Endothelial cell (in vitro differentiated cells): ENCODE results near the gene ZNF738. TPM values are rescaled to one million over a fixed set of nuclear protein-coding genes. Genes with fewer than 3 reads are reported as not detected.

Experiments used
- DNase-seq: peaks from one replicate; pipeline ENCODE4 v3.0.0; 2021; ENCODE audit warnings: low spot score
- H3K27ac Mint-ChIP-seq: one replicate; pipeline ENCODE4 v1.8.0; 2021; ENCODE audit warnings: mixed read lengths, inconsistent platforms; ENCODE audit not compliant: unreplicated experiment
- H3K27me3 Mint-ChIP-seq: one replicate; pipeline ENCODE4 v1.8.0; 2021; ENCODE audit warnings: mild to moderate bottlenecking, moderate library complexity, mixed read lengths, inconsistent platforms; ENCODE audit not compliant: unreplicated experiment
- H3K36me3 Mint-ChIP-seq: one replicate; pipeline ENCODE4 v1.8.0; 2021; ENCODE audit warnings: mild to moderate bottlenecking, low read depth, mixed read lengths, inconsistent platforms; ENCODE audit not compliant: unreplicated experiment
- H3K4me1 Mint-ChIP-seq: one replicate; pipeline ENCODE4 v1.8.0; 2021; ENCODE audit warnings: mild to moderate bottlenecking, mixed read lengths, inconsistent platforms; ENCODE audit not compliant: unreplicated experiment
- H3K4me3 Mint-ChIP-seq: one replicate; pipeline ENCODE4 v1.8.0; 2021; ENCODE audit warnings: mild to moderate bottlenecking, mixed read lengths, inconsistent platforms; ENCODE audit not compliant: unreplicated experiment
- H3K9me3 Mint-ChIP-seq: one replicate; pipeline ENCODE4 v1.8.0; 2021; ENCODE audit warnings: mixed read lengths, inconsistent platforms; ENCODE audit not compliant: unreplicated experiment
- CTCF ChIP-seq: fragments of 200-600 bp; sonication (generic); IDR thresholded peaks from one replicate; pipeline ENCODE4 v1.5.0; 2021; ENCODE audit warnings: antibody characterized with exemption; ENCODE audit not compliant: unreplicated experiment
- total RNA-seq: library from RNA; stranded (reverse); fragmentation: NEBNext Ultra II Directional; extraction: Animal tissue kit (Norgen Biotek cat#: 25700); gene quantifications from one replicate; pipeline ENCODE4 v1.2.1, GENCODE V29; 2021; ENCODE audit not compliant: unreplicated experiment

The ZNF738 gene
- total RNA-seq, 1 donor from 2014 or later: 24.0 TPM

GRCh38 chr19:21383980-21384582, 25.3 kb downstream of the ZNF738 start:
- H3K4me3 Mint-ChIP-seq: peak overlapping the region; percentile 62
- no peak for DNase-seq
- TF ChIP-seq CTCF: no peak
- peaks cover 60% of the 10 kb centered on the region for H3K9me3 Mint-ChIP-seq
- H3K27ac Mint-ChIP-seq: no peak overlapping the region
- H3K27me3 Mint-ChIP-seq: peaks cover 4% of the 10 kb centered on the region
- H3K4me1 Mint-ChIP-seq: no peaks in the 10 kb centered on the region
- peaks cover 78% of the 10 kb centered on the region for H3K36me3 Mint-ChIP-seq

- DNase-seq: no peak
- H3K27me3 Mint-ChIP-seq: peaks cover 2% of the 10 kb centered on the region
- peaks cover 11% of the 10 kb centered on the region for H3K36me3 Mint-ChIP-seq
- TF ChIP-seq CTCF: no peak
- H3K27ac Mint-ChIP-seq: no peak overlapping the region
- peaks cover 14% of the 10 kb centered on the region for H3K4me1 Mint-ChIP-seq
- H3K9me3 Mint-ChIP-seq: no peaks in the 10 kb centered on the region
- peak overlapping the region; percentile 70 for H3K4me3 Mint-ChIP-seq
Measured at GRCh38 chr19:21396121-21396520, 37.3 kb downstream of the ZNF738 start.

GRCh38 chr19:21396893-21397572, 38.2 kb downstream of the ZNF738 start, which contains the start of gene ZNF493:
TSS of gene ZNF493 (plus strand) at chr19:21397133. CDS start at chr19:21397238, 105 bp downstream.
- Mint-ChIP-seq H3K27ac (peak within 1 kb of the TSS; percentile 96), H3K36me3 (peaks cover 15% of the 10 kb centered on the region)

GRCh38 chr19:21398851-21399250, 40.1 kb downstream of the ZNF738 start:
- Mint-ChIP-seq H3K36me3 (peaks cover 17% of the 10 kb centered on the region), H3K27me3 (peaks cover 2% of the 10 kb centered on the region), H3K27ac (no peak overlapping the region), H3K9me3 (no peaks in the 10 kb centered on the region), H3K4me3 (peak overlapping the region; percentile 22), H3K4me1 (peaks cover 14% of the 10 kb centered on the region)
- DNase-seq: no peak
- no peak for TF ChIP-seq CTCF

More at GRCh38 chr19:21396893-21397572, 38.2 kb downstream of the ZNF738 start, which contains the start of gene ZNF493:
- Mint-ChIP-seq H3K9me3 (no peaks in the 10 kb centered on the region), H3K27me3 (peaks cover 2% of the 10 kb centered on the region), H3K4me3 (peak within 1 kb of the TSS; percentile 96), H3K4me1 (peaks cover 14% of the 10 kb centered on the region)
- DNase-seq: peak; percentile 85
- TF ChIP-seq CTCF: no peak
